IMR-90 (cell line): ENCODE measurements around the gene DYNLT5. TPM values are rescaled to one million over a fixed set of nuclear protein-coding genes. Genes with fewer than 3 reads are reported as not detected.

Source experiments
- ATAC-seq: fragments of 200-7000 bp; cut with Tn5 transposase; 2 replicates; pipeline ENCODE4 v1.9.1; 2020; ENCODE audit warnings: low read depth, mild to moderate bottlenecking, moderate library complexity
- BruUV-seq: library from RNA; stranded (reverse); fragments of 400-500 nt; replicated peaks from 2 replicates; lab custom pipeline; 2021; lab: Mats Ljungman, UMichigan
- CTCF ChIA-PET: fragments of 300-600 bp; formaldehyde crosslinking; extraction: SDS; loops from one replicate; lab custom pipeline; 2021; ENCODE audit warnings: antibody characterized with exemption; lab: Yijun Ruan, JAX
- POLR2A ChIA-PET: fragments of 300-600 bp; sonication (Branson Sonifier 250); formaldehyde crosslinking; loops from one replicate; lab custom pipeline; 2022; ENCODE audit warnings: antibody characterized with exemption; ENCODE audit not compliant: unreplicated experiment; lab: Charles Lee
- DNase-seq: peaks from one replicate; pipeline ENCODE4 v3.0.0; 2013
- H2AFZ ChIP-seq: replicated peaks from 2 replicates; pipeline ENCODE3; 2013; ENCODE audit warnings: low read length, mild to moderate bottlenecking; ENCODE audit not compliant: poor library complexity
- H2AK5ac ChIP-seq: 2 replicates; pipeline ENCODE4 v1.6.1; 2013; ENCODE audit warnings: low read depth, low read length, inconsistent platforms
- H2AK9ac ChIP-seq: replicated peaks from 2 replicates; pipeline ENCODE3; 2013; ENCODE audit warnings: mild to moderate bottlenecking, low read depth, low read length, moderate library complexity; ENCODE audit not compliant: poor library complexity
- H2BK120ac ChIP-seq: 2 replicates; pipeline ENCODE4 v1.6.1; 2013; ENCODE audit warnings: low read depth, low read length, inconsistent platforms
- H2BK15ac ChIP-seq: 3 replicates; pipeline ENCODE4 v1.6.1; 2013; ENCODE audit warnings: low read depth, low read length, inconsistent platforms
- H2BK20ac ChIP-seq: 2 replicates; pipeline ENCODE4 v1.6.1; 2013; ENCODE audit warnings: low read depth, mild to moderate bottlenecking, inconsistent platforms, low read length, moderate library complexity
- H2BK5ac ChIP-seq: 2 replicates; pipeline ENCODE4 v1.6.1; 2013; ENCODE audit warnings: mild to moderate bottlenecking, low read depth, low read length, inconsistent platforms; ENCODE audit not compliant: poor library complexity, severe bottlenecking
- H3K14ac ChIP-seq: replicated peaks from 2 replicates; pipeline ENCODE4 v1.6.1; 2013; ENCODE audit warnings: low read depth, low read length, inconsistent platforms
- H3K18ac ChIP-seq: 2 replicates; pipeline ENCODE4 v1.6.1; 2013; ENCODE audit warnings: low read depth, low read length, control low read depth
- H3K23ac ChIP-seq: 2 replicates; pipeline ENCODE4 v1.6.1; 2013; ENCODE audit warnings: low read depth, low read length, inconsistent platforms
- H3K27ac ChIP-seq: 2 replicates; pipeline ENCODE4 v1.5.1; 2013; ENCODE audit warnings: mild to moderate bottlenecking, control low read depth, low read length; ENCODE audit not compliant: insufficient read depth
- H3K27me3 ChIP-seq: 2 replicates; pipeline ENCODE4 v1.6.1; 2013; ENCODE audit warnings: low read length; ENCODE audit not compliant: control insufficient read depth, insufficient read depth
- H3K36me3 ChIP-seq: 2 replicates; pipeline ENCODE4 v1.6.1; 2013; ENCODE audit warnings: low read length, mixed read lengths; ENCODE audit not compliant: control insufficient read depth, insufficient read depth
- H3K4ac ChIP-seq: 2 replicates; pipeline ENCODE4 v1.6.1; 2013; ENCODE audit warnings: low read depth, low read length, inconsistent platforms
- H3K4me1 ChIP-seq: 2 replicates; pipeline ENCODE4 v1.6.1; 2013; ENCODE audit warnings: low read length, mixed read lengths; ENCODE audit not compliant: control insufficient read depth, insufficient read depth
- H3K4me2 ChIP-seq: 2 replicates; pipeline ENCODE4 v1.6.1; 2013; ENCODE audit warnings: low read depth, mild to moderate bottlenecking, control low read depth, low read length, moderate library complexity
- H3K4me3 ChIP-seq: 2 replicates; pipeline ENCODE4 v1.5.1; 2013; ENCODE audit warnings: low read depth, mild to moderate bottlenecking, control low read depth, low read length, moderate library complexity; ENCODE audit not compliant: insufficient read depth
- H3K56ac ChIP-seq: 2 replicates; pipeline ENCODE4 v1.6.1; 2013; ENCODE audit warnings: low read length, inconsistent platforms; ENCODE audit not compliant: insufficient read depth; ENCODE audit errors: extremely low read depth
- H3K79me1 ChIP-seq, 2 experiments: 2 replicates each; pipeline ENCODE4 v1.6.1; 2013; ENCODE audit warnings: low read length in 2 of 2, inconsistent platforms in 1 of 2, low read depth in 1 of 2
- H3K9ac ChIP-seq: 2 replicates; pipeline ENCODE4 v1.6.1; 2013; ENCODE audit warnings: low read depth, low read length, control low read depth
- H3K9me1 ChIP-seq: 2 replicates; pipeline ENCODE4 v1.6.1; 2013; ENCODE audit warnings: low read length, inconsistent platforms; ENCODE audit not compliant: insufficient read depth
- H3K9me3 ChIP-seq: 2 replicates; pipeline ENCODE4 v1.6.1; 2013; ENCODE audit warnings: low read length; ENCODE audit not compliant: control insufficient read depth, insufficient read depth
- H4K20me1 ChIP-seq: 2 replicates; pipeline ENCODE4 v1.6.1; 2013; ENCODE audit warnings: low read length, inconsistent platforms; ENCODE audit not compliant: insufficient read depth
- H4K5ac ChIP-seq: 2 replicates; pipeline ENCODE4 v1.6.1; 2013; ENCODE audit warnings: mild to moderate bottlenecking, low read depth, low read length, control low read depth
- H4K8ac ChIP-seq, 2 experiments: 2 replicates each; pipeline ENCODE4 v1.6.1; 2013; ENCODE audit warnings: low read depth in 2 of 2, low read length in 2 of 2, control low read depth in 1 of 2, inconsistent platforms in 1 of 2
- H4K91ac ChIP-seq: 2 replicates; pipeline ENCODE4 v1.6.1; 2013; ENCODE audit warnings: low read depth, low read length, inconsistent platforms; ENCODE audit not compliant: insufficient read depth
- BHLHE40 ChIP-seq: fragments of 150-350 bp; IDR thresholded peaks from 2 replicates; pipeline ENCODE4 v1.6.1; 2016; ENCODE audit warnings: mild to moderate bottlenecking, low read depth, low read length
- CEBPB ChIP-seq: IDR thresholded peaks from 2 replicates; pipeline ENCODE4 v1.6.1; 2012; ENCODE audit warnings: low read depth, low read length, improper control_type of control experiment
- CHD1 ChIP-seq: IDR thresholded peaks from 2 replicates; pipeline ENCODE4 v1.6.1; 2012; ENCODE audit warnings: low read depth, low read length, improper control_type of control experiment
- CTCF ChIP-seq: conservative IDR thresholded peaks from 2 replicates; pipeline ENCODE4 v1.5.1; 2012; ENCODE audit warnings: mild to moderate bottlenecking, low read depth, low read length, improper control_type of control experiment
- ELK1 ChIP-seq: fragments of 150-350 bp; IDR thresholded peaks from 2 replicates; pipeline ENCODE4 v1.6.1; 2016; ENCODE audit warnings: low read depth, mild to moderate bottlenecking, low read length, moderate library complexity, borderline replicate concordance
- FOS ChIP-seq: fragments of 150-350 bp; IDR thresholded peaks from 2 replicates; pipeline ENCODE4 v1.6.1; 2016; ENCODE audit warnings: low read depth, low read length
- MAFK ChIP-seq: IDR thresholded peaks from 2 replicates; pipeline ENCODE4 v1.6.1; 2012; ENCODE audit warnings: low read depth, low read length, improper control_type of control experiment
- MAZ ChIP-seq: IDR thresholded peaks from 2 replicates; pipeline ENCODE4 v1.6.1; 2012; ENCODE audit warnings: low read depth, mild to moderate bottlenecking, low read length, improper control_type of control experiment, moderate library complexity, borderline replicate concordance
- MXI1 ChIP-seq: IDR thresholded peaks from 2 replicates; pipeline ENCODE4 v1.6.1; 2012; ENCODE audit warnings: low read depth, mild to moderate bottlenecking, low read length, moderate library complexity, borderline replicate concordance
- NFE2L2 ChIP-seq: fragments of 150-350 bp; IDR thresholded peaks from 2 replicates; pipeline ENCODE4 v1.6.1; 2016; ENCODE audit warnings: low read depth, mild to moderate bottlenecking, low read length
- POLR2A ChIP-seq: IDR thresholded peaks from 2 replicates; pipeline ENCODE4 v1.6.1; 2012; ENCODE audit warnings: mild to moderate bottlenecking, low read depth, low read length
- RAD21 ChIP-seq: IDR thresholded peaks from 2 replicates; pipeline ENCODE4 v1.6.1; 2012; ENCODE audit warnings: low read length, improper control_type of control experiment
- RCOR1 ChIP-seq: IDR thresholded peaks from 2 replicates; pipeline ENCODE4 v1.6.1; 2012; ENCODE audit warnings: mild to moderate bottlenecking, low read length, improper control_type of control experiment; ENCODE audit not compliant: insufficient replicate concordance
- RFX5 ChIP-seq: IDR thresholded peaks from 2 replicates; pipeline ENCODE4 v1.8.0; 2012; ENCODE audit warnings: low read depth, mild to moderate bottlenecking, low read length, moderate library complexity
- SMC3 ChIP-seq: fragments of 150-350 bp; IDR thresholded peaks from 2 replicates; pipeline ENCODE4 v1.6.1; 2016; ENCODE audit warnings: low read depth, mild to moderate bottlenecking, antibody characterized with exemption, low read length, moderate library complexity
- WGBS, 2 experiments: methylation state at CpG; one replicate each; pipeline versions ENCODE4 v1.1.5 to v1.1.7; 2013; ENCODE audit warnings: missing lambda C conversion rate in 2 of 2; ENCODE audit not compliant: insufficient read length in 1 of 2; ENCODE audit errors: extremely low coverage in 2 of 2; 5-methylcytosine and 5-hydroxymethylcytosine counted together
- dilution Hi-C: fragments of 300-500 bp; cut with HindIII; formaldehyde crosslinking; loops from one replicate; pipeline ENCODE4 v1.14.3; 2018; ENCODE audit warnings: low sequenced_read_pairs; ENCODE audit not compliant: unreplicated experiment
- in situ Hi-C: fragments of 300-500 bp; cut with MboI; formaldehyde crosslinking; loops from 3 replicates; pipeline ENCODE4 v1.14.3; 2019; ENCODE audit warnings: low sequenced_read_pairs, inconsistent platforms, mixed read lengths
- intact Hi-C: fragments of 100-400 bp; cut with micrococcal nuclease; formaldehyde crosslinking; loops from 2 replicates; pipeline ENCODE4 v1.10.0; 2022
- polyA plus RNA-seq, 3 experiments: library from polyadenylated mRNA; depleted of rRNA; stranded (reverse); fragments of >200 nt; gene quantifications; 2 replicates each; pipeline ENCODE4 v1.2.3, GENCODE V29; 2012; ENCODE audit warnings: low replicate concordance in 1 of 3
- total RNA-seq: library from RNA; depleted of rRNA; stranded (reverse); fragments of >200 nt; gene quantifications from 2 replicates; pipeline ENCODE4 v1.2.3, GENCODE V29; 2012
- TF ChIP-seq, protein P1 (sequence below): fragments of 150-350 bp; IDR thresholded peaks from 2 replicates; pipeline ENCODE4 v1.6.1; 2017; ENCODE audit warnings: mild to moderate bottlenecking, antibody characterized with exemption, low read length, low read depth

DYNLT5 gene
- total and polyA plus RNA-seq, 2 of the 4 experiments (the other 2 are of a cell fraction) = 0.12 to 0.18 TPM

DNA sequence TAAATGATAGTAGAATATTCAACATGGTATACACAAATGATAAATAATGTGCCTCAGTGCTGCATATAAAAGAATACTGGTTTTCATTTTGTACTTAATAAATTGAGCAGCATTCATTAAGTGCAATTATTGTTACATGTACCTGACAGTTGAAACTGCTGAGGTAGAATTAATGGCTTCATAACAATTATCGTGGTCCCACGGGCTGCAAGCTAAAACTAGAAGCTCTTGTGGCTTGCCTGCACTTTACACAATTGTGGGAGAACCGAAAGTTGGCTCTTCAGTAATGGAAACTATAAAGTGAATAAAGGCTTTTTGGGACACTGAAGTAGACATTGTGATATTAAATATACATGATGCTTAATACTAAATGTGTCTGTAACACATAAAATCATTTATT is 25.6 kb downstream of the DYNLT5 start:
- Histone ChIP-seq H3K36me3 (no peaks in the 10 kb centered on the region), H4K8ac (no peak overlapping the region), H3K27ac (no peak overlapping the region), H3K9me3 (no peaks in the 10 kb centered on the region), H4K91ac (no peak overlapping the region), H4K5ac (no peak overlapping the region), H2AK9ac (no peak overlapping the region), H2BK5ac (no peak overlapping the region), H3K4me1 (no peaks in the 10 kb centered on the region), H3K23ac (no peak overlapping the region), H3K9me1 (no peaks in the 10 kb centered on the region), H3K14ac (no peak overlapping the region), H2AK5ac (no peak overlapping the region), H3K9ac (no peak overlapping the region), H3K27me3 (peaks cover 7% of the 10 kb centered on the region; the same call in 1 of the 2 replicates), H2BK15ac (no peak overlapping the region), H2AFZ (no peak overlapping the region), H3K4ac (no peak overlapping the region), H3K4me2 (no peak overlapping the region), H3K4me3 (no peak overlapping the region), H2BK20ac (no peak overlapping the region), H2BK120ac (no peak overlapping the region), H3K18ac (no peak overlapping the region), H3K56ac (no peak overlapping the region), H4K20me1 (no peaks in the 10 kb centered on the region), H3K79me1 (no peaks in the 10 kb centered on the region)
- DNase-seq = no peak
- dilution Hi-C loops = no loop called here
- no peak for ATAC-seq
- WGBS, 2 experiments = 81% methylated on average over 2 of the region's 3 CpGs; no CpG with 5 or more reads in 1 of the 2 experiments
- BruUV-seq = no TSS peak
- in situ Hi-C loops = no loop called here
- ChIA-PET CTCF (interaction anchor here (0.8 kb wide), 1 partner anchor 612 kb away, joined by 6 read pairs; no protein-coding TSS in a partner anchor), POLR2A (no interaction called here)
- TF ChIP-seq NFE2L2 (no peak), RCOR1 (no peak), CEBPB (no peak), CTCF (no peak), RFX5 (no peak), BHLHE40 (no peak), MAFK (no peak), POLR2A (no peak), SMC3 (no peak), MAZ (no peak), ELK1 (no peak), FOS (no peak), CHD1 (no peak), MXI1 (no peak), RAD21 (no peak)
- TF ChIP-seq, protein P1, sequence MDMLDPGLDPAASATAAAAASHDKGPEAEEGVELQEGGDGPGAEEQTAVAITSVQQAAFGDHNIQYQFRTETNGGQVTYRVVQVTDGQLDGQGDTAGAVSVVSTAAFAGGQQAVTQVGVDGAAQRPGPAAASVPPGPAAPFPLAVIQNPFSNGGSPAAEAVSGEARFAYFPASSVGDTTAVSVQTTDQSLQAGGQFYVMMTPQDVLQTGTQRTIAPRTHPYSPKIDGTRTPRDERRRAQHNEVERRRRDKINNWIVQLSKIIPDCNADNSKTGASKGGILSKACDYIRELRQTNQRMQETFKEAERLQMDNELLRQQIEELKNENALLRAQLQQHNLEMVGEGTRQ = no peak
- intact Hi-C loops = no loop called here
